GM19239 (cell line): ENCODE data around the gene IL17C.
"Not testable (repeated sequence)": the region's sequence is repeated elsewhere in the genome, so short reads cannot be mapped to it uniquely, and the experiment has no call there.

ENCODE experiments used
- DNase-seq: peaks from one replicate; pipeline ENCODE4 v3.0.0; 2011; ENCODE audit warnings: low spot score; ENCODE audit not compliant: insufficient read length
- FAIRE-seq: peaks from 2 replicates; lab custom pipeline; 2011; peaks lifted over from hg19 to GRCh38; lab: Jason Lieb, UNC

Gene IL17C

DNA sequence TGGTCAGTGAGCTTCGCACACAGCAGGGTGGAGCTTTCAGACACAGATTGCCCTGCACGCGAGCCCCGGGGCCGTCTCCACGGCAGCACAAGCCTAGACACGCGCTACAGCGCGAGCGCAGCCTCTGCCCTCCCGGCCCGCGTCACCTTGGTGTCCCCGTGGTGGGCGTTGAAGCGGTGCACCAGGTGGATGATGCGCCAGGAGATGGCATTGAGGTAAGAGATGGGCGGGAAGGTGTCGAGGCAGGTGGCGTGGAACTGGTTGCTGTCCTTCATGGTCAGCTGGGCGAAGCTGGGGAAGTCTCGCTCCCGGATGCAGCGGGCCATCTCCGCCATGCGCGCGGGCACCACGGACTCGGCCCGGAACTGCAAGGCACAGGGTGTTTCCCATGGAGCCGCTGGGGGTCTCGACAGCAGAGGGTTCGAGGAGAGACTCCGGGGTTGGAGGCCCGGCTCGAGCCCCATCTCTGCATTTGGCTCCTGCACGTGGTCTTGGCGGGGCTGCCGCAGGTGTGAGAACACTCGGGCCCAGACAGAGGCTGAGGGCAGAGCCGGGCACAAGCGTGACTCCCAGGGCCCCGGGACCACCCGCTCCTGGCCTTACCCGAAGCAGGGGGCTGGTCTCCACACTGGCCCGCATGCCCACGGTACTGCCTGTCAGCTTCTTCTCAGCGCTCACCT, 16.8 kb downstream of the IL17C start:
- FAIRE-seq: no peak
- no peak for DNase-seq

DNA sequence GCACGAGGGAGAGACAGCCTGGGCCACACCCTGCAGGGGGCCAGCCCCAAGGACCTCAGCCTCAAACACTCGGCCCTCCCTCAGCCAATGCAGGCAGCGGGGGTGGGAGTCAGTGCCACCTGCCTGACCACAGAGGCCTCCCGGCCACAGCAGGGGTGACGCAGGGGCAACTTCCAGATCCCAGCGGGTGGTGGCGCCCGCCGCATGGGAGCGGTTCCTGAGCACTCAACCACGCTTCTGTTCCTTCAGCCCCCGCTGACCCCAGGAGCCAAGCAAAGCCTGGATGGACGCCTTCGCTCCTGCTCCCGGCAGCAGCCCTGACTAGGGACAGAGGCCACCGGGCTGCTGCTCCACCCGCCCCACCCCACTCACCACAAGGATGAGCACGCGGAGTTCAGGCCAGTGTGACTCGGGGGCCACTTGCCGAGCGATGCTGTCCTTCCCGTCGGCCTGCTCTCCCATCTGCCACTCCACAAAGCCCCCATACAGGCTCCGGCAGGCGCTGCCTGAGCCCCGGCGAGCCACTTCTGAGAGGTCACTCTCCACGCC, 17.4 kb downstream of the IL17C start:
- no peak for FAIRE-seq
- DNase-seq: no peak

DNA sequence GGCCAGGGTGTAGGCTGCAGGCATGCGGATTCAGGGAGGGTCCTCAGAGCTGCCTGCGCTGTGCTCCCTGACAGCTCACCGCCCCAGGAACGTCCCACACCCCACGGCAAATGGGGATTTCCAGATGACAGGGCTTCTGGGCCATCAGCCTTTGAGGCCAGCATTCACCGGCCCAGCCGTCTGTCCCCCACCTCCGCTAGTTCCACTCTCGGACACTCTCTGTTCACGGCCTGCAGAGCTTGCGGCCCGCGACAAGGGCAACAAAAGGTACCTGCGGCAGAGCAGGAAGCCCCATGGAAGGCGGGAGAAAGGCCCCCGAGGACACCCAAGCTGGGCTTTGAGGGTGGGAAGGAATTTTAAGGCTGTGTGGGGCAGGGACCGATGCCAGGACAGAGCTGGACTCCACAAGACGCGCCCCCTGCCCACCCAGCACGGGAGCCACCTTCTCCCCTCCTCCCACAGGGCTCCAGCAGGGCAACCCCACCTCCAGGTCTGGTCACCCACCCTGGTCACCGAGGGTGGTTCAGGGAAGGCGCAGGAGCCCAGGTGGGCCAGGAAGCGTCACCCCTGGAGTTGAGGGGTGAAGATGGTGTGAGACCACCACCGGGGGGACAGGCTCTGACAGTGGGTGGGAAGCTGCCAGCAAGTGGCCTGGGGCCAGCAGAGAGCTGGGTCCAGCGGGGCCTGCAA, 18.1 kb downstream of the IL17C start:
- no peak for DNase-seq
- FAIRE-seq: no peak

DNA sequence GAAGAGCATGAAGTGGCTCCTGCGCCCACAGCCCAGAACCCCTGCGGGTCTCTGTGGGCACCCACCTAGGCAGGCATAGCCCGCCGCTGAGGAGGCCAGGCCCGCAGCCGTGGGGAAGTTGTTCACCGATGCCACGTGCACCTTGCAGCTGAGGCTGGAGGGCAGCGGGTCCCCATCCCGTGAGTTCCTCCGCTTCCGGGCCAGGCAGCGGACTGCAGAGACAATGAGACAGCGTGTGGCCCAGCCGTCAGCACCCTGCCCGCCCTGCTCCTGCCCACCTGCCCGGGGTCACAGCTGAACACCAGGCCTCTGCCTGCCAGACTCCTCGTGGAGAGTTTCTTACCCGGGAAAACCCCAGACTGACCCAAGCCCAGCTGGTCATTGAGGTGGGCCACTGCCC, 19.0 kb downstream of the IL17C start:
- no peak for FAIRE-seq
- no peak for DNase-seq

DNA sequence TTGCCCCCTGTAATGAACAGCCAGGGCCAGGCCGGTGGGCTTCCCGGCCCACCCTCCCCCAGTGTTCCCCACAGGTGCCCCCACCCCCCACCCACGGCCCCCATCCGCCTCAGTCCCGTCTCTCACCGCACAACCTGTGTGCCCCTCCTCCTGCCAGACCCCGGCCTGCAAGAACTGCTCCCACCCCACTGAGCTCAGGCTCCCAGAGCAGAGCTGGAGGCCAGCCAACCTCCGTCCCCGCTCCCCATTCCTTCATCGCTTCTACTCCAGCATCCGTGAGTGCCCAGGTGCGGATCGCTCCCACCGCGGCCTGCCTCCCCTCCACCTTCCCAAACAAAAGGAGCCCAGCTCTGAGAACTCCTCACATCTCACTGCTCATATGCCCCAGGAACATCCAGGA, 20.3 kb downstream of the IL17C start:
- FAIRE-seq (no peak), DNase-seq (no peak)

DNA sequence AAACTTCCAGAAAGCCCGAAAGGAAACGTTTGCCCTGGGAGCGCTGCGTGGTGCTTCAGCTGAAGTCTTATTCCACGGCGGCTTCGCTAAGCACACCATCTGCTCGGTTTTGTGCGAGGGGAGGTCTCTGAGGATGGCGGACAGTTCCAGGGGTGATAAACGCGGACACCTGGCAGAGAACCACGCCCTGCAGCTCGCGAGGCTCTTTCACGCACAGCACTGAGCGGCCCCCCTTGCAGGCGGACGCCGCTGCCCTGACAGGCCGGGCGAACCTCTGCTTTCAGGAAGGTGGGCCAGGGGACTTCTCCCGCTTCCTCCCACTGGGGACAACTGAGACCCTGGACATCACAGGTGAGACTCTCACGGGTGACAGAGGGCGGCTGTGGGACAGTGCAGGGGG, 20.8 kb downstream of the IL17C start:
- no peak for FAIRE-seq

DNA sequence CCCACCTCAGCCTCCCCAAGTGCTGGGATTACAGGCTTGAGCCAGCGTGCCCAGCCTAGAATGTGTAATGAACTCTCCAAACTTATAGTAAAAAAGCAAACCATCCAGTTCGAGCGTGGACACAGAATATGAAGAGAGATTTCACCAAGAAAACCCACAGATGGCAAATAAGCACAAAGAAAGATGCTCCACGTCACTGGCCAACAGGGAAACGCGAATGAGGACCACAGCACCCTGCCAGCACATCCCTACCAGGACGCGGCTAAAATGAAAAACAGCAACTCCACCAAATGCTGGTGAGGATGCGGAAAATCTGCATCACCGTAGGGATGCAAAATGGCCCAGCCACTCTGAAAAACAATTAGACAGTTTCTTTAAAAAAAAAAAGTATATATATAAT, 23.1 kb downstream of the IL17C start:
- FAIRE-seq: no peak
- no peak for DNase-seq

More for the DNA sequence above, 20.8 kb downstream of the IL17C start:
- no peak for DNase-seq

DNA sequence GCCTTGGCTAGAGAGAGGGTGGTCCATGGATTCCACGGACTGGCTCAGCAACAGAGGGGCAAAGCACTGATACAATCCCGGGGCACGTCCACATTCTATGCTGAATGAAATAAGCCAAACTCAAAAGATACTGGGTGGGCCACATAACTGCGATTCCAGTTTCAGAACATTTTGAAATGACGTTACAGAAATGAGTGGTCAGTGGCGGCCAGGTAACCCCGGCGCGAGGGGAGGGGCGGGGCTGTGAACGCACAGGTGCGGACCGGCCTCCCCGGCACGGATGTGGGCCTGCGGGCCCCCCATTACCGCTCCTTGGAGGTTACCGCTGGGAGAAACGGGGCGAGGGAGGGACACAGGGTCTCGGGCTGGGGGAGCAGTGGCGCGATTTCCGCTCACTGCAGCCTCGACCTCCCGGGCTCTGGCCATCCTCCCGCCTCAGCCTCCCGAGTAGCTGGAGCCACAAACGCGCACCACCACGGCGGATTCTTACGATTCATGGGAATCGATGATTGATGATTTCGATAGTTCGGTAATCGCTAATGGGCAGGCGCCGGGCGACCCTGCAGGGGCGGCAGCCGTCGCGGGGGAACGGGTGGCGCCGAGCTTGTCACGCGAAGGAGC, 24.0 kb downstream of the IL17C start:
- DNase-seq (no peak), FAIRE-seq (no peak)

DNA sequence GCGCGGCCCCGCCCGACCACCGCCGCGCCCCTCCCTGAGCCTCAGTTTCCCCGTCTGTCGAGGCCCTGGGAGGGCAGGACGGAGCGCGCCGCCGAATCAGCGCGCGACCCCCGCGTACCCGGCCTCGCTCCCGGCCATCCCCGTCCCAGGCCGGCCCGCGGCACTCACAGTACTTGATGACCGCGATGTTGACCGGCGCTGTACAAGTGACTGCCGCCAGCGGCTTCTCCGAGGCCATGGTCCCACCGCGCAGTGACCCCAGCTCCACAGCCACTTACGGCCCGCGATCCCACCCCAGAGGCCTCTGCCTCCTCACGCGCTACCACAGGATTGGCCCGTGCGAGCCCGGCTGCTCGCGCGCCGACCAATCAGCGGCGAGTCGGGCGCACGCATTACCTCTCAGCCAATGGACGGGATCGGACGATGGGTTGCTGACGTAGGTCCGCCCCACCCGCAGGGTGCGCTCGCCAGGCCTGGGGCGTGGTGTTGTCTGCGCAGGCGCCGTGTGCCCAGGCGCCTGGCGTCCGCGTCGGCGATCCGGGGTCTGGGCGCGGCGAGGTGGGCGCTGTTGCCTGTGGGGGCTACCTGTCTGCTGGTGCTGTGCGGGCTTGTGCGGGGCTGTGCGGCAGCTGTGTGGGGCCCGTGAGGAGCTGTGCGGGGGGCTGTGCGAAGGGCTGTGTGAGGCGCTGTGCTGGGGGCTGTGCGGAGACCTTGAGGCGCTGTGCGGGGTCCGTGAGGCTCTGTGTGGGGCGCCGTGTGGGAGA, 24.7 kb downstream of the IL17C start, which contains the start of gene MVD:
TSS of gene MVD (minus strand) at position 249 of the 764 bp plus-strand sequence. CDS start at position 238, 11 bp downstream.
- DNase-seq (peak; percentile 99), FAIRE-seq (peak; percentile 97)

DNA sequence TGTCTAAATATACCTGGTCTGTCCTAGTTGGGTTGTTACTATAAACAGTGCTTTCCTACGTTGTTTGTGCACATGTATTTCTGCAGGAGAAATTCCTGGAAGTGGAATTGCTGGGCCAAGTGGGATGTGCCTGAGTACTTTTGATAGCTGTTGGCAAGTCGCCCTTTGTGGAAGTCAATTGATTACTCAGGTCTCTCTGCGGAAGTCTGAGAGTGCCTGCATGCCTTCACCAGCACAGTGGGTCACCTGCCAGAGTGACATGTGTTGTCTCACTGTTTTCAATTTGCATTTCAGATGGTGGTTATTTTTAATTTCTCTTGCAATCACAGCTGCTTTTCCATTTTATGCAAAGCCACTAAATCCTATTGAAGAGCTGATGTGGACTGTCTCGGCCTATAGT, 26.8 kb downstream of the IL17C start:
- no peak for FAIRE-seq
- no peak for DNase-seq

DNA sequence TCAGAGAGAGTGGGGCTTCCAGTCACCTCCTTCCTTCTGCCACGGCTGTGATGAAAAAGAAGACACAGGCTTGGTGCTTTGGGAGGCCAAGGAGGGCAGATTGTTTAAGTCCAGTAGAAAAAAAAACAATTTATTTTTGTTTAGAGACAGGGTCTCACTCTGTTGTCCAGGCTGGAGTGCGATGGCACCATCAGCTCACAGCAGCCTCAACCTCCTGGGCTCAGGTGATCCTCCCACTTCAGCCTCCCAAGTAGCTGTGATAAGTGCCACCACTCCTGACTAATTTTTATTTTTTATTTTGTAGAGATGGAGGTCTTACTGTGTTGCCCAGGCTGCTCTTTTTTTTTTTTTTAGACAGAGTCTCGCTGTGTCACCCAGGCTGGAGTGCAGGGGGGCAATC, 27.2 kb downstream of the IL17C start:
- DNase-seq (no peak), FAIRE-seq (no peak)

DNA sequence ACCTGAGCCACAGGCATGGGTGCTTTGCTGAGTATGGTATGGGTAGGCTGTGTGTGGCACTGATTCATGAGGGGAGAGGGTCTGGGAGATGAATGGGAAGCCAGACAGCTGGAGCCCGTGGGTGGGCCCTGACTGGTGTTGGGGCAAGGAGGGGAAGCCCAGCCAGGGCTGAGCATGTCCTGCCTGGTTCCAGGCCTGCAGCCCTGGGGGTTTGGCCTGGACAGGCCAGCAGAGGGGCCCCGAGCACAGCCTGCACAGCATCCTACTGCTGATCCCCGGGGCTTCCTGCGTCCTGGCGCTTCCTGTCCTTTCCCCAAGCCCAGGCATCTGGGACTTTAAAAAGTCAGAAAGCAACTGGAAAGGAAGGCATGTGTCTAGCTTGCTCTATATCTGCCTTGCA, 29.1 kb downstream of the IL17C start:
- no peak for FAIRE-seq
- no peak for DNase-seq

DNA sequence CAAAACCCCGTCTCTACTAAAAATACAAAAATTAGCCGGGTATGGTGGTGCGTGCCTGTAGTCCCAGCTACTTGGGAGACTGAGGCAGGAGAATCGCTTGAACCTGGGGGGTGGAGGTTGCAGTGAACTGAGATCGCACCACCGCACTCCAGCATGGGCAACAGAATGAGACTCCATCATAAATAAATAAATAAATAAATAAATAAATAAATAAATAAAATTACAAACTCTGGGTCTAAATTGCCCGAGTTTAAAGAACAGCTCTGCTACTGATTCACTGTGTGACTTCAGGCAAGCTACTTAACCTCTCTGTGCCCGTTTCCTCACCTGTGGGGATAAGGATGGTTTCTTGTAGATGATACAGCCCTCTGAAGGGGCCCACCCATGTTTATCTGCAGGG, 31.1 kb downstream of the IL17C start:
- DNase-seq, FAIRE-seq: not testable (repeated sequence)

DNA sequence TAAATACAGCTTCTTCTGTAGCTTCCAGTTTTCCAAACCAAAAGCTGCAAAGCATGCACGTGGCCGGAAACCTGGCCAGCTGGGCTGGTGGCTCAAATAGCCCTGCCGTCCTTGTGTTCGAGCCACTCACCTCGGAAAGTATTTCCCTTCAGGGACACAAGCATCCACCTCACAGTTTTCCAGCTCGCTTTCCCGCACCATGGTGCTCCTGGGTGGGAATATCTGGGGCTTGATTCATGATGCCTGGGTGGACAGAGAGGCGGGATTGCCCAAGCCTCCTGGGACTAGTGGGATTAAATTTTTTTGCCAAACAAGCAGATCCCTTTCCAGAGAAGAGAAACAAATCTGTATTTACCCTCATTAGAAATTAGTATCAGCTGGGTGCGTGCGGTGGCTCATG, 31.6 kb downstream of the IL17C start:
- DNase-seq: no peak
- FAIRE-seq: no peak

DNA sequence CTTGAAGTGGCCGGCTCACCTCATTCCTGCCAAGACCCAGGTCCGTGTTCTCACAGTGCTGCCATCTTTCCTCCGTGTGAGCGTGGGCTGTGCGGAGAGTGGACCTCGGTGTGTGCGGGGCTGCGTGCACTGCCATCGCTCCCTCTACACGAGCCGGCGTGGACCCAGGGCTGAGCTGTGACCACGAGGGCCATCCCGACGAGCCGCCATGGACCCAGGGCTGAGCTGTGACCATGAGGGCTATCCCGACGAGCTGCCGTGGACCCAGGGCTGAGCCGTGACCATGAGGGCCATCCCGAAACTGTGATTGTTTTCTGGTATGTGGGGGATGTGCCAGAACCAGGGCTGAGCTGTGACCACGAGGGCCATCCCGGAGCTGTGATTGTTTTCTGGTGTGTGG, 33.4 kb downstream of the IL17C start:
- FAIRE-seq: no peak
- DNase-seq: no peak

DNA sequence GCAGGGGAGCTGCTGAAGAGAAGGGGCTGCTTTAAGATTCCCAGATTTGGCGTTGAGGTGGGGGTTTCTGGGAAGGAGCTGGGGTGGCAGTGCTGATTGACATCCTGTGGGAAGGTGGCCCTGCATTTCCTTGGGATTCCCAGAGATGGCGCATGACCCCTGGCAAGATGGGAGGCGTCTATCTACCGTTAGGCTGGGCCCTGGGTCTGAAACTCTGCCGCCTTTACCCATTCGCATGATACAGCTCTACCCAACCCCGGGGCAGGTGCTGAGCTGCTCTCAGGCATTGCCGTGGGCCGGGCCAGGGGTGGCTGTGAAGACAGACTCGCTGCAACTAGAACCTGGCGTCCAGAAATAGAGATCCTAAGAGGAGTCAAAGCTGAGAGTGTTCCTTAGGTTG, 34.4 kb downstream of the IL17C start:
- FAIRE-seq (no peak), DNase-seq (no peak)

DNA sequence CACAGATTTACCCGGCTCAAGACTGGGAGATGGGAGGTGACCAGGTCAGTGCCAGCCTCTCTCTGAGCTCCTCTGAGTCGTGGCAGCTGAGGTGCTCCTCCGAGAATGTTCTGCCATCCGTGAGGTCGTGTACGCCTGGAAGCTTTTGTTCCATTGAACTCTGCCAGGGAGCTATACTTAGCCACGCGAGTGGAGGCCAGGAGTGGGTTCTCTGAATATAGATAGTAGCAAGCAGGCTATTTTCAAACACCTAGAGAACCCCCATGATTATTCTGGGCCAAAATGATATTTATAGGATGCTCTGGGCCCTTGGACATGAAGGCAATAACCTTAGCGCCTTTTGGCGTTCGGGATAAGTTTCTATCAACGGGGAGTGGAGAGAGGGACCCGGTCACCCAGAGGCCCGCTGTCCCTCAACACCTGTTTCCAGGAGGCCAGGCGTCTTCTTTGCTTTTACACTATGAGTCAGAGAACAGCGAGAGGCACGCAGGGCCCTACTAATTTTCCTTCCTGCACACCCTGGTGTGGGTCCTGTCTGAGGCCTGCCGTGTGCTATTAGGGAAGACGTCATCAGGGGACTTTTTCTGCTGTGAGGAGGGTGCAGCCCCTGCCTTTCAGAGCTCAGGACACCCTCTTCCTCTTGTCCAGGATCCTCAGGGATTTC, 35.5 kb downstream of the IL17C start:
- no peak for DNase-seq
- no peak for FAIRE-seq

DNA sequence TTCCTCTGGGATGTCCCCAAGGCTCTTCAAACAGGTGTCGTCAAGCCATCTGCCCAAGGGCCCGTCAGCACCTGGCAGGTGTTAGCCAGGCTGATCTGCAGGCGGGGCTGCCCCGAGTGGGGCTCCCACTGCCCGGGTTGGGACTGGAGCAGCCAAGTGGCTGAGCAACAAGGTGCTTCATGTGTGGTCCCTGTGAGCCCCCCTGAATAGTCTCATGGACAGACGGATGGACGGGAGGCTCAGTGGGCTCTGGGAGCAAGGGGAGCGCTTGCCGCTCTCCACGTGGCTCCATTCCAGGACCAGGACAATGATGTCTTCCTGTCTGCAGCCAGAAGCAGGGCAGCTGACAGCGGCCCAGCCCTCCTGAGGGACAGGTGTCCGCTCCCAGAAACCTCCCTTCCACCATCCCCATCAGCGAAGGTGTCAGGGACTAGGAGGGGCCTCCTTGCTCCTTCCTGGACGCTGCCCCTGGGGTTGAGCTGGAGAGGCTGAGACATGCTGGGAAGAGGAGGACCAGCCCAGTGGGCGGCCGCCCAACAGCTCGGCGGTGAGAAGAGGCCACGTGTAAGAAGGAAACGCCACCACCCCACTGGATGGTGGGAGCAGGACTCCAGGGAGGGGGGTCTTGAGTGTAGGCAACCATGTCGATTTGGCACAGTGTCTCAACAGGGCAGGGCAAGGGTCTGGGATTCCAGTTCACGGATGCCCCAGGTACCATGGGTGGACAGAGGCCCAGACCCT, 38.3 kb downstream of the IL17C start:
- FAIRE-seq: no peak
- no peak for DNase-seq

DNA sequence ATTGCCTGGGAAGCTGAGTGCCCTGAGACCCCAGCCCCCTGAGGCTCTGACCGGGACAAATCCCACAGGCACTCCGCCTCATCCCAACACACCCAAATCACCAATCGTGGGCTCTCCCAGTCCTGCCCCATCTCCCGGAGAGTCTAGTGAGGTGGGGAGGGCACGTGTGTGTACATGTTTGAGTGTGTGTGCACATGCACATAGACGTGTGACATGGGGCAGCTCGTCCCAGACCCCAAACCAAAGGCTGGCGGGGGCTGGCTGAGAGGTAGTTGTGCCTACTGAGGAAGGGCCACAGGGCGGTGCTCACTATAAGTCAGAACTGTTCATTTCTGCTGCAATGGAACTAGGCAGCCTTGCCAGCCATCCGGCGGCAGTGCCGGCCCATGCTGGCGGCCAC, 39.3 kb downstream of the IL17C start:
- DNase-seq (no peak), FAIRE-seq (no peak)
